ENCODE results near the gene ZNF845. TPM values are rescaled to one million over a fixed set of nuclear protein-coding genes. Genes with fewer than 3 reads are reported as not detected.

ZNF845 gene
- total and polyA plus RNA-seq, 8 donors, result 1.6 to 5.4 (median 2.4) TPM

DNA sequence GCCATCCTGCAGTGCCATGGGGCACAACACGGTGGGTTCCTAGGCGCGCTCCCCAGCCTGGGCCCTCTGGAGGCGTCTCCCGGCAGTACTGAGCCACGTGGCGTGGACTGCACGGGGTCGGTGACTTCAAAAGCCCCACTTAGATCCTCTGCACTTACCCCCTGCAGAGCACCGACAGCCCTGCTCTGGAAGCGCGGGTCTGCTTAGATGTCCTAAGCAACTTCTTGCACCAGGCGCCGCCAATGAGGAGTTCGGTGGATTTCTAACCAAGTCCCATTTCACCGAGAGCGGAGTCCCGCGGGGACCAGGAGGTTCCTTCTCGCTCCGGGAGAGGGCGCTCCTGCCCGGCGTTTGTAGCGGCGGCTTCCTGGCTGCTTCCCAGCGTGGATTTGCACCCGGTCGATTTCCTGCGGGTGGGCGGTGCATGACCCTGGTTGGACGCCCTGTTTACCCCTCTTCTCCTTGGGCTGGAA lies 25.2 kb upstream of the ZNF845 start:
- Histone ChIP-seq H3K4me3 (no peak overlapping the region), H3K27ac (no peak overlapping the region), H3K9me3 (no peaks in the 10 kb centered on the region), H3K4me1 (no peaks in the 10 kb centered on the region), H3K36me3 (no peaks in the 10 kb centered on the region), H3K27me3 (peaks cover 0 to 11% (median 0%) of the 10 kb centered on the region in 4 donors)
- intact Hi-C loops (cut with DNase I), result no loop called here
- DNase-seq (peak in 1 of 6 donors; percentile 23), ATAC-seq (peak in 2 of 4 donors; percentile 37 to 57), FAIRE-seq (no peak)
- TF ChIP-seq, protein P1, sequence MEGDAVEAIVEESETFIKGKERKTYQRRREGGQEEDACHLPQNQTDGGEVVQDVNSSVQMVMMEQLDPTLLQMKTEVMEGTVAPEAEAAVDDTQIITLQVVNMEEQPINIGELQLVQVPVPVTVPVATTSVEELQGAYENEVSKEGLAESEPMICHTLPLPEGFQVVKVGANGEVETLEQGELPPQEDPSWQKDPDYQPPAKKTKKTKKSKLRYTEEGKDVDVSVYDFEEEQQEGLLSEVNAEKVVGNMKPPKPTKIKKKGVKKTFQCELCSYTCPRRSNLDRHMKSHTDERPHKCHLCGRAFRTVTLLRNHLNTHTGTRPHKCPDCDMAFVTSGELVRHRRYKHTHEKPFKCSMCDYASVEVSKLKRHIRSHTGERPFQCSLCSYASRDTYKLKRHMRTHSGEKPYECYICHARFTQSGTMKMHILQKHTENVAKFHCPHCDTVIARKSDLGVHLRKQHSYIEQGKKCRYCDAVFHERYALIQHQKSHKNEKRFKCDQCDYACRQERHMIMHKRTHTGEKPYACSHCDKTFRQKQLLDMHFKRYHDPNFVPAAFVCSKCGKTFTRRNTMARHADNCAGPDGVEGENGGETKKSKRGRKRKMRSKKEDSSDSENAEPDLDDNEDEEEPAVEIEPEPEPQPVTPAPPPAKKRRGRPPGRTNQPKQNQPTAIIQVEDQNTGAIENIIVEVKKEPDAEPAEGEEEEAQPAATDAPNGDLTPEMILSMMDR (IDR thresholded peaks at IDR 0.05), result peak in 1 of 4 donors; percentile 33
- WGBS, 2 donors, result 4 to 5% methylated on average over 32 of the region's 32 CpGs

DNA sequence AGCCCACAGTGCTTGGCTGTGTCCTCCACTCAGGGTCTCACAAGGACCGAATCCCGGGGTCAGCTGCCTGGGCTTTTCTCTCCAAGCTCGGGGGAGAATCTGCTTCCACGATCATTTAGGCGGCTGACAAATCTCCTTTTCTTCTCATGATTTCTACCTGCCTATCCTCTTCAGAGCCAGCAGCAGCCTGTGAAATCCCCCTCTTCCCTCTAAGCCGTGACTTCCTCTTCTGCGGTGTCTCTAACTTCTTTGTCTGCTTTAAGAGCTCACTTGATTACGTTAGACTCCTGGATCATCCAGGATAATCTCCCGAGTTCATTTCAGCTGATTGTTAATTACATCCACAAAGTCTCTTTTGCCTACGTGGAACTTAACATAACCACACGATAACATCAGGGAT lies 22.5 kb upstream of the ZNF845 start:
- no peaks in the 10 kb centered on the region for H3K4me1 ChIP-seq
- FAIRE-seq (no peak), DNase-seq (no peak), ATAC-seq (no peak)
- 33 to 37% methylated on average over 11 of the region's 11 CpGs for WGBS, 2 donors
- TF ChIP-seq, protein P1 (IDR thresholded peaks at IDR 0.05), result no peak
- no peaks in the 10 kb centered on the region for H3K36me3 ChIP-seq
- H3K27me3 ChIP-seq, result peaks cover 0 to 14% (median 0%) of the 10 kb centered on the region in 4 donors
- H3K9me3 ChIP-seq, result no peaks in the 10 kb centered on the region
- no peak overlapping the region for H3K4me3 ChIP-seq
- intact Hi-C loops (cut with DNase I), result no loop called here
- no peak overlapping the region for H3K27ac ChIP-seq

DNA sequence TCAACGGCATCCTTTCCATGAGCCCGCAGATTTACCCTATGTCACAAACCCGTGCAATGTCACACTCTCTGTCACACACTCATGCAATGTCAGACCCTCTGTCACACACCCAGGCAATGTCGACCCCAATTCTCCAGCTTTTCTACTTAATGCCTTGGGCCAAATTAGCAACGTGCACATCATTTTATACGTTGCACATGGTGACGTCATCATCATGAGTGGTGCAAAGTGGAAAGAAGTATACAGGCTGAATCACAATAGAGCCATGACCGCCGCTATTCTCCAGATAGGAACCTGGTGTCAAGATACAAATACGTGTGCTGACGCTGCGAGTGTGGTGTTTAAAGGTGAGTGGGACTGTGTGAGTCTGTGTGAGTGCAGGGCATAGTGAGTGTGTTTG lies 21.7 kb upstream of the ZNF845 start:
- TF ChIP-seq, protein P1 (IDR thresholded peaks at IDR 0.05), result no peak
- H3K9me3 ChIP-seq, result no peaks in the 10 kb centered on the region
- FAIRE-seq (no peak), DNase-seq (no peak), ATAC-seq (no peak)
- no peaks in the 10 kb centered on the region for H3K36me3 ChIP-seq
- WGBS, 2 donors, result 53 to 62% methylated on average over 12 of the region's 12 CpGs
- no peaks in the 10 kb centered on the region for H3K4me1 ChIP-seq
- H3K27ac ChIP-seq, result no peak overlapping the region
- H3K4me3 ChIP-seq, result no peak overlapping the region
- intact Hi-C loops (cut with DNase I), result no loop called here
- peaks cover 0 to 16% (median 0%) of the 10 kb centered on the region in 4 donors for H3K27me3 ChIP-seq

DNA sequence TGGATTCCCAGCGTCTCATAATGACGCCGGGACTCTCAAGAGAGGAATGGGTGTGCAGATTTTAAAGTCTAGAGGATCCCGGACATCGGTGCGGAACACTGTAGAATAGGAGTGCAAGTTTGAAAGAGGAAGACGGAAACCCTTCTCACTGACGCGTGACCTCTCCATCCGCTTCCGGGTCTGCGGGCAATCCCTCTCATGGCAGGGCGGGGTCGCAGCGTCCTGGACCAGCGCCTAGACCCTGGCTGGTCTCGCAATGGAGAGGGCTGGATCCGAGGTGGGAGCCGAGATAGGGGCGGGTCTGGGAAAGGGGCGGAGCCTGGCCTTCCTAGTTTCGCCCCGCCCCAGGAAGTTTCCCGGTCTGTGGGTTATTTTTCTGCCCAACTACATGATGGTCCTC lies 4.6 kb upstream of the ZNF845 start:
- no peak overlapping the region for H3K27ac ChIP-seq
- H3K36me3 ChIP-seq, result no peaks in the 10 kb centered on the region
- intact Hi-C loops (cut with DNase I), result no loop called here
- peak in 5 of 6 donors; percentile 6 to 58 (median 36) for DNase-seq
- H3K4me1 ChIP-seq, result peaks cover 0 to 4% (median 0%) of the 10 kb centered on the region in 3 donors
- peak overlapping the region in 2 of 4 donors; percentile 0 to 2 for H3K4me3 ChIP-seq
- TF ChIP-seq, protein P1 (IDR thresholded peaks at IDR 0.05), result no peak
- no peaks in the 10 kb centered on the region for H3K9me3 ChIP-seq
- 16 to 19% methylated on average over 24 of the region's 24 CpGs for WGBS, 2 donors
- H3K27me3 ChIP-seq, result no peaks in the 10 kb centered on the region
- ATAC-seq, result peak in 1 of 4 donors; percentile 14
- FAIRE-seq, result no peak

DNA sequence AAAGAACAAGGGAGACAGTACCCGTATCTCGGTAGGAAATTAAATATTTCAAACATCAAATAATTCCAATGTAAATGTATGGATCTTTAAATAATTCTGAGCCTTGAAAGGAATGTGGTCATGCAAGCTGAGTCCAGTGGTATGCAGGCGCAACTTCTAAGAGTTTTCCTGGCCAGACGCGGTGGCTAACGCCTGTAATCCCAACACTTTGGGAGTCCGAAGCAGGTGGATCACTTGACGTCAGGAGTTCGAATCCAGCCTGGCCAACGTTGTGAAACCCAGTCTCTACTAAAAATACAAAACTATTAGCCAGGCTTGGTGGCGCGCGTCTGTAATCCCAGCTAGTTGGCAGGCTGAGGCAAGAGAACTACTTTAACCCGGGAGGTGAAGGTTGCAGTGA lies 1.1 kb upstream of the ZNF845 start:
- intact Hi-C loops (cut with DNase I), result no loop called here
- ATAC-seq (no peak), FAIRE-seq (no peak), DNase-seq (no peak)
- Histone ChIP-seq H3K9me3 (no peaks in the 10 kb centered on the region), H3K4me1 (peaks cover 0 to 4% (median 0%) of the 10 kb centered on the region in 3 donors), H3K27ac (no peak overlapping the region), H3K36me3 (no peaks in the 10 kb centered on the region), H3K4me3 (peak overlapping the region in 1 of 4 donors; percentile 66), H3K27me3 (no peaks in the 10 kb centered on the region)
- TF ChIP-seq, protein P1 (IDR thresholded peaks at IDR 0.05), result no peak
- 31 to 38% methylated on average over 14 of the region's 14 CpGs for WGBS, 2 donors
